Astrocyte of the hippocampus (primary cell): ENCODE data around the gene PRKD3.
"Not testable (repeated sequence)": the region's sequence is repeated elsewhere in the genome, so short reads cannot be mapped to it uniquely, and the experiment has no call there.

Experiments
- DNase-seq: peaks from one replicate; pipeline ENCODE4 v3.0.0; 2011; ENCODE audit warnings: low read depth, low spot score

Gene PRKD3

GRCh38 chr2:37316181-37316580 lies 8.5 kb downstream of the PRKD3 start:
- DNase-seq: no peak

GRCh38 chr2:37315364-37315763 lies 9.3 kb downstream of the PRKD3 start:
- DNase-seq: no peak

DNA sequence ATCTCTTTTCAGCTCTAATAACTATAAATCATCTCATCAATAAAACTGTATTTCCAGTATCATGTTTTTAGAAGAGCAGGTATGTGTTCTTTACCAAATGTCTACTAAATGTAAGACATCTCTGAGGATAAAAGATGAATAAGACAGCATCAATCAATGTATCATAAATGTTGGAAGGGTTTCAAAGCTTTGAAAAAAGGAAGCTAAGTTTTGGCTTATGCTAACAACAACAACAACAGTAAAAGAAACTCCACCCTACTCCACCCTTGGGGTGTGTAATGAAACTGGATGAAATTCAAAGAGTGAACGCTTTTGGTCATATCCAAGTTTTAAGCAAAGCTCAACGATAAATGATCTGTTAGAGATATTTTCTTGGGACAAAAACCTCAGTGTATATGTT lies 17.1 kb downstream of the PRKD3 start:
- DNase-seq: no peak

DNA sequence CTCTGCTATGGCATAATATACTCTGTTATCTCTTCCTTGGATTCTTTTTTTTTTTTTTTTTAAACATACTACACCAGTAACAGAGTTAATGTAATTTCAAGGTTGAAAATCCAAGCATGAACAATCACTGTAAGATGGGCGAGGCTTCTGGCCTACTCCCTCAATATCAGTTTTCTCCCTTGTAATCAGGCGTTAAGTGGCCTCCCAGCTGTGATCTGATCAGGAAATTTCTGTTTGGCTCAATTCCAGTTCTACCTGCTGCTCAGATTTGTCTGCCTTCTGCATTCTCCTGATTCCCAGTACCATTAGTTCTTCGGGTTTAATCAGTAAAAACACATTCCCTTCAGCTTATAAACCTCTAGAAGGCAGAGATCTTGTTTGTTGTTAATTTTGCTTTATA lies 18.6 kb downstream of the PRKD3 start:
- DNase-seq: no peak

DNA sequence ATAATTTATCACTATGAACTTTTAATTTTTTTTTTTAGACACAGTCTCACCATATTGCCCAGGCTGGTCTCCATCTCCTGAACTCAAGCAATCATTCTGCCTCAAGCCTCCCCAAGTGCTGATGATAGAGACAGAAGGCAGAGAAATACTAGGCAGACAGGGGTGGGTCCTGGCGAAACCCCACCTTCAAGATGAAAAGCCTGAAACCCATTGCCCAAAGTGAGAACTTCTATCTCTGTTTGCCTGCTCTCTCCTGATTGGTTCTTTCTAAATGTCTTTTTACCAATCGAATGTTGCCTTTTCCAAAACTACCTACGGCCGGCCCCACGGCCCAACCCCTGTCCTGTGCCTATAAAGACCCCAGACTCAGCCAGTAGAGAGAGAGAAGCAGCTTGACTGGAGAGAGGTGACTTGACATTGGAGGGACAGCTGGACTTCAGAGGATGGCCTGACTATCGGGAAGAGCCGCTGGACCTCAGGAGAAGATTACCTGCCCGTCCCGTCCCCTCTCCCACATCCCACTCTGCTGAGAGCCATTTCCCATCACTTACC lies 21.9 kb downstream of the PRKD3 start:
- no peak for DNase-seq

DNA sequence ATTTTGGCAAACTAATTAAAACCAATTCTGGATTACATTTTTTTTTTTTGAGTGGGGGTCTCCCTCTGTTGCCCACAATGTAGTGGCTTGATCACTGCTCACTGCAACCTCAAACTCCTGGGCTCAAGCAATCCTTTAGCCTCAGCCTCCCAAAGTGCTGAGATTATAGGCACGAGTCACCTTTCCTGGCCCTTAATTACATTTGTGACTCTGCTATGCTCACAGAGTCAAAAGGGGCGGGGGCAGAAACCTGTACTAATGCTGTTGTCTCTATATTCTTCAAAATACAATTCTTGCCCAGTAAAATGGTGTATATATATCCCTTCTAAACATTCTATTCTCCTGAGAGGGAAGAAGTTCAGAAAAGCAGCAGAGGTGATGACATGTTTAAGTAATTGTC lies 23.2 kb downstream of the PRKD3 start:
- no peak for DNase-seq

DNA sequence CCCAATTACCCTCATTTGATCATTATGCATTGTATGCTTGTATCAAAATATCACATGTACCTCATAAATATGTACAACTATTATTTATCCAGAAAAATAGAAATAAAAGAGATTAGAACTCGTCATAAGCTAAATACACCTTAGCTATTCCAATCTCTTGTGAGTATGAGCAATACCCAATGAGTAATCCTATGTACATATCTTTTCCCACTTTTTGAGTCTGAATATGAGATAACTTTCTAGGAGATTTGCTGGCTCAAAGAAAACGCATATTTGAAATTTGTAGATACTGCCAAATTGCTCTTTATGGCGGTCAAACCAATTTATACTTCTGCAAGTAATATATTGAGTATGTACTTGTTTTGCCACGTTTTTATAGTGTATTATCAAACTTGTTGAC lies 24.1 kb downstream of the PRKD3 start:
- no peak for DNase-seq

DNA sequence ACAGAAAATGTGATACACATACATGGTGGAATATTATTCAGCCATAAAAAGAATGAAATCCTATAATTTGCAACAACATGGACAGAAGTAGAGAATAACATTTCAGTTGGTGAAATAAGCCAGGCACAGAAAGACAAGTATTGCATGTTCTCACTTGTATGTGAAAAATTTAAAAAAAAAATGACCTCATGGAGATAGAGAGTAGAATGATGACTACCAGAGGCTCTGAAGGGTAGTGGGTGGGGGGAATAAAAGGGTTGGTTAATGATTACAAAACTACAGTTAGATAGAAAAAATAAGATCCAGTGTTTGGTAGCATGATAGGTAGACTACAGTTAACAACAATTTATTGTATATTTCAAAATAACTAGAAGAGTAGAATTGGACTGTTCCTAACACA lies 24.5 kb downstream of the PRKD3 start:
- DNase-seq: no peak

GRCh38 chr2:37297632-37298031 lies 27.0 kb downstream of the PRKD3 start:
- no peak for DNase-seq

DNA sequence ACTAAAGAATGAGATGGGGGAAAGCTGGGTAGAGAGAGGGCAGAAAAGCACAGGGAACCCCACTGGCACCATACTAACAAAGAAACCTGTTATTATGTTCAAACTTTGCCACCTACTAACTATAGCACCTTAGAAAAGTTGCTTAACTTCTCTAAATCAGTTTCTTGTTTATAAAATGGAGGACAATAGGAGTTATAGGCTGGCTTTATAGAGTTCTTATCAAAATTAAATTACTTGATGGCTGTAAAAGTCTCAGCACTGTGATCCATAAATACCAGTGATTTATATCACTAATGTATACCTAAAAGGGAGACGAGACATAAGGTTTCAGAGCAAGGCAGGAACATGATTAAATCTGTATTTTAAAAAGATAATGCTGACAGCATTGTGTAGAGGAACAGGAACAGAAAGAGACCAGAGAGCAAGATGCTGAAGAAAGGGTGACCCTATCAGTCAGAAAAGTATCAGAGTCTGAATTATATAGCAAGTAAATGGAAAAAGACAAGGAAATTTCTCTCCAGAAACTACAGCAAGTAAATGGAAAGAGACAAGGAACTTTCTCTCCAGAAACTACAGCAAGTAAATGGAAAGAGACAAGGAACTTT lies 29.1 kb downstream of the PRKD3 start:
- DNase-seq: no peak

DNA sequence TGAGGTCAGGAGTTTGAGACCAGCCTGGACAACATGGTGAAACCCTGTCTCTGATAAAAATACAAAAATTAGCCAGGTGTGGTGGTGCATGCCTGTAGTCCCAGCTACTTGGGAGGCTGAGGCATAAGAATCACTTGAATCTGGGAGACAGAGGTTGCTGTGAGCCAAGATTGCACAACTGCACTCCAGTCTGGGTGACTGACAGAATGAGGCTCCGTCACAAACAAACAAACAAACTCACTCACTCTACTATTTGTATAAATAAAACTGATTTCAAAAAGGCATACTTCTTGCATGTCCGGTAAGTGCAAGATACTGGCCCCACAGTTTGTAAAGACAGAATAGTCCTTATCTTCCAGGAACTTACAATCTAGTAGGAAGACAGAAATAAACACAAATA lies 29.8 kb downstream of the PRKD3 start:
- not testable (repeated sequence) for DNase-seq

DNA sequence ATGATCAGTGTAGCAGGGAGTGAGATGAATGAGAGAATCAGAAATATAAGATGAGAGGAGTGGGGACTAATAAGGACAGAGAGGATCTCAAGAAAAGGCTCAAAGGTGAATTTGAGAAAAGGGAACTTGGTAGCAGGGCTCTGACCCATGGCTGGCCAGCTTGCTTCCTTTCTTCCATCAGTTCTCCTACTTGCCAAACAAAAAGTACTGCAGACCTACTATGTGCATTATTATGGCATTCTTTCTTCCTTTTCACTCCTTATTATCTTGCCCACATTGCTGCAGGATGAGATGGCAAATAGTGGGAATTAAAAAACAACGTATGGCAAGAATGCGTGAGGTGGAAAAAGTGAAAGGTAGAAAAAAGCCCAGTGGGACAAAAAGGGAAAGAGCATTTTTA lies 33.0 kb downstream of the PRKD3 start:
- DNase-seq: no peak

DNA sequence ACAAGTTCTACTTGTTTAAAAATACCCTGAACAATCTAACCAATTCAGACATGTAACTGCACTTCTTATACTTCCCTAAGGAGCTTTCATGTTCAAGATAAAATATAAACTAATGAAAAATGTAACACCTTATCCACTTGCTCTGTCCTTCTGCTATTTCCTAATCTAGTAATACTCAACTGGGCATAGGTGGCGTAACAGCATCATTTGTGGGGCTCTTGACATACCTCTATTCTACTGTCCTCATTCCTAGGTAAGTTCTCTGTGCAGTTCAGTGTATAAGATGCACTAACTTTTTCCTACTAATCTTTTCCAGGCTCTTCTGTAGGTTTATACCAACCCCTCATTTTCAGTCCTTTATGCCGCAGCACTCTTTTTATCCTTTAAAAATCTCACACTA lies 36.7 kb downstream of the PRKD3 start:
- DNase-seq: no peak

DNA sequence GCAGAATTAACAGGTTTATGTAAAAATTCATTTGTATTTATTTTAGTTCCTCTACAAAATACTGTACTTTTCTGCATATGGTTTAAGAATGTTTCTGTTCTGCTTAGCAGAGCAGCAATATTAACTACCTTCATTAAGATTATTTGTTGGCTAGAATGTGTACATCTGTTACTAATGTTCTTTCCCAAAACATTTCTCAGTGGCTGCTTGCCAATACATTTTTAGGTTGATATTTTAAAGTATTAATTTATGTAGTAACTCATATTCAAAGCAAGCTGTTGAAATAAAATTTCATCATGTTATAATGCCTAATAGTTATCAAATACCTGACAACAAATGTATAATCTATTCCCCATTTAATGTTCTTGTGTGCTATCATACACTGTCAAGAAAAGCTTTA lies 40.3 kb downstream of the PRKD3 start:
- DNase-seq: no peak

GRCh38 chr2:37283207-37283606 lies 41.4 kb downstream of the PRKD3 start:
- DNase-seq: peak; percentile 82

DNA sequence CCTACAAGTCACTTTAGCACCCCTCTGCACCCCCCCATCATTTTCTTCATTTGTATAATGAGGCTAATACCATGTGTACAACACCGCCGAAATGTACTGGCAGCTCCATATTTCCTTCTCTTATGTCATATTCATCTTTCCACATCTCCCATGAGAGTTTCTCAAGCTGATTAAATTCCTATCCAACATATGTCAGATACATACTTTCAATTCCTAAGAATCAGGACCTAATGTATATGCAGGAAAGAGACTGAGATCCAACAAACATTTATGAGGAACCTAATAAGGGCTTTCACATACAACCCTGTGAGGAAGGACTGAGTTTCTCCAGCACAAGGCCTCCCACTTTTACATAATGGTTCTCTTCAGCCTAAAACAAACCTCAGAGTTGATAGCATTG lies 41.9 kb downstream of the PRKD3 start:
- DNase-seq: peak; percentile 5

DNA sequence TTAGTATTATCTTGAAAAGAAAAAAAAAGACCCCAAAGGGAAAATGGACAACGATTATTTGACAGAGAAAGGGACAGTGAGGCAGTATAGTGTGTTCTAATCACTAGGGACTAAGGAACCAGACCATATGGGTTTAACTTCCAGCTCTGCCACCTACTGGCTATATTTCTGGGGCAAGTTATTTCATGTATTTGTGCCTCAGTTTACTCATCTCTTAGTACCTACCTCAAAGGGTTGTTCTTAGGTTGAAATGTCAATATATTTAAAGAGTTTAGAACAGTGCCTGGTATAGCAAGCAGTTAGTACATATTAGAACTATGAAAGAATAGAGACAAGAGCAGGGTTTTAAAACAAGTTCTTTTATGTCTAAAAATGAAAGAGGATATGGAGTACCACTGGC lies 42.7 kb downstream of the PRKD3 start:
- no peak for DNase-seq

GRCh38 chr2:37276291-37276690 lies 48.3 kb downstream of the PRKD3 start:
- DNase-seq: no peak
